OCI-LY3 (cell line): ENCODE results near the gene AHCYL2.

Source experiments
- H2AFZ ChIP-seq: fragments of 200-600, 300-600 bp; shearing (Covaris generic); 2 replicates; pipeline ENCODE4 v1.6.0; 2014; ENCODE audit warnings: antibody characterized with exemption, low read depth, low read length
- H3K27ac ChIP-seq: fragments of 200-600, 300-600 bp; sonication (generic); 2 replicates; pipeline ENCODE4 v1.5.1; 2014; ENCODE audit warnings: mild to moderate bottlenecking, low read length, moderate library complexity, mixed read lengths
- H3K27me3 ChIP-seq: fragments of 200-600, 300-600 bp; sonication (generic); 2 replicates; pipeline ENCODE4 v1.6.1; 2014; ENCODE audit warnings: low read depth, low read length, mixed read lengths
- H3K36me3 ChIP-seq: fragments of 200-600, 300-600 bp; sonication (generic); replicated peaks from 2 replicates; pipeline ENCODE3; 2014; ENCODE audit warnings: low read depth, low read length, mixed read lengths
- H3K4me1 ChIP-seq: fragments of 300-600, 200-600 bp; sonication (generic); 2 replicates; pipeline ENCODE4 v1.6.1; 2014; ENCODE audit warnings: low read length, mixed read lengths
- H3K4me2 ChIP-seq: fragments of 200-600, 300-600 bp; sonication (generic); 2 replicates; pipeline ENCODE4 v1.6.1; 2014; ENCODE audit warnings: low read length, mixed read lengths
- H3K4me3 ChIP-seq: fragments of 300-600, 200-600 bp; sonication (generic); 2 replicates; pipeline ENCODE4 v1.5.1; 2014; ENCODE audit warnings: antibody characterized with exemption, mild to moderate bottlenecking, low read length, moderate library complexity
- H3K79me2 ChIP-seq: fragments of 300-600, 200-600 bp; shearing (Covaris generic); 2 replicates; pipeline ENCODE4 v1.6.1; 2014; ENCODE audit warnings: mild to moderate bottlenecking, low read length, mixed read lengths
- H3K9ac ChIP-seq: fragments of 300-600, 200-600 bp; shearing (Covaris generic); 2 replicates; pipeline ENCODE4 v1.6.0; 2014; ENCODE audit warnings: mild to moderate bottlenecking, low read length, moderate library complexity
- H3K9me3 ChIP-seq: fragments of 200-600, 300-600 bp; shearing (Covaris generic); 2 replicates; pipeline ENCODE4 v1.6.1; 2014; ENCODE audit warnings: low read length, mixed read lengths; ENCODE audit not compliant: insufficient read depth
- H4K20me1 ChIP-seq: fragments of 200-600, 300-600 bp; sonication (generic); 2 replicates; pipeline ENCODE4 v1.6.1; 2016; ENCODE audit warnings: low read length, mixed read lengths; ENCODE audit not compliant: insufficient read depth
- CTCF ChIP-seq: fragments of 200-600, 300-600 bp; sonication (generic); IDR thresholded peaks from 2 replicates; pipeline ENCODE4 v1.5.1; 2014; ENCODE audit warnings: antibody characterized with exemption, low read length, low read depth
- EZH2phosphoT487 ChIP-seq: fragments of 200-600 bp; shearing (Covaris generic); IDR thresholded peaks from 2 replicates; pipeline ENCODE4 v1.6.1; 2018; ENCODE audit warnings: antibody characterized with exemption, mixed run types, low read depth

AHCYL2 gene

GRCh38 chr7:129423700-129424410 is 199.0 kb downstream of the AHCYL2 start:
- H3K9ac ChIP-seq = no peak overlapping the region
- no peaks in the 10 kb centered on the region for H3K79me2 ChIP-seq
- TF ChIP-seq EZH2phosphoT487 (no peak), CTCF (no peak)
- no peak overlapping the region for H3K4me2 ChIP-seq
- no peaks in the 10 kb centered on the region for H3K27me3 ChIP-seq
- H3K36me3 ChIP-seq = no peaks in the 10 kb centered on the region
- H2AFZ ChIP-seq = no peak overlapping the region
- H4K20me1 ChIP-seq = no peaks in the 10 kb centered on the region
- no peak overlapping the region for H3K4me3 ChIP-seq
- no peak overlapping the region for H3K27ac ChIP-seq
- peaks cover 6% of the 10 kb centered on the region for H3K4me1 ChIP-seq
- no peaks in the 10 kb centered on the region for H3K9me3 ChIP-seq

- Histone ChIP-seq H2AFZ (no peak overlapping the region), H3K4me1 (peaks cover 7% of the 10 kb centered on the region), H3K27ac (no peak overlapping the region), H3K79me2 (no peaks in the 10 kb centered on the region), H3K27me3 (no peaks in the 10 kb centered on the region), H3K4me3 (no peak overlapping the region), H3K9ac (no peak overlapping the region), H3K36me3 (no peaks in the 10 kb centered on the region), H3K4me2 (no peak overlapping the region), H3K9me3 (no peaks in the 10 kb centered on the region), H4K20me1 (no peaks in the 10 kb centered on the region)
- TF ChIP-seq EZH2phosphoT487 = no peak
- no peak for TF ChIP-seq CTCF
Observed at GRCh38 chr7:129426482-129426881, 201.7 kb downstream of the AHCYL2 start.

GRCh38 chr7:129427526-129428045 is 202.8 kb downstream of the AHCYL2 start:
- Histone ChIP-seq H3K27ac (no peak overlapping the region), H3K27me3 (no peaks in the 10 kb centered on the region; the same call in 1 of the 2 replicates), H3K36me3 (no peaks in the 10 kb centered on the region), H2AFZ (no peak overlapping the region), H3K4me3 (no peak overlapping the region), H3K4me1 (peaks cover 7% of the 10 kb centered on the region), H3K9me3 (no peaks in the 10 kb centered on the region), H3K4me2 (no peak overlapping the region), H4K20me1 (no peaks in the 10 kb centered on the region), H3K9ac (no peak overlapping the region), H3K79me2 (no peaks in the 10 kb centered on the region)
- TF ChIP-seq EZH2phosphoT487 = no peak
- no peak for TF ChIP-seq CTCF

- no peaks in the 10 kb centered on the region for H3K79me2 ChIP-seq
- peaks cover 10% of the 10 kb centered on the region for H3K27me3 ChIP-seq
- TF ChIP-seq EZH2phosphoT487 = no peak
- no peak for TF ChIP-seq CTCF
Observed at GRCh38 chr7:129431911-129432643, 207.2 kb downstream of the AHCYL2 start.

More at GRCh38 chr7:129431911-129432643, 207.2 kb downstream of the AHCYL2 start:
- H3K4me1 ChIP-seq = peaks cover 16% of the 10 kb centered on the region
- no peaks in the 10 kb centered on the region for H4K20me1 ChIP-seq
- no peaks in the 10 kb centered on the region for H3K36me3 ChIP-seq
- H3K27ac ChIP-seq = no peak overlapping the region
- no peak overlapping the region for H3K4me2 ChIP-seq
- no peak overlapping the region for H3K9ac ChIP-seq
- H3K4me3 ChIP-seq = no peak overlapping the region
- no peaks in the 10 kb centered on the region for H3K9me3 ChIP-seq
- no peak overlapping the region for H2AFZ ChIP-seq
